Measurements from ENCODE around the gene KCNJ16.

The KCNJ16 gene

DNA sequence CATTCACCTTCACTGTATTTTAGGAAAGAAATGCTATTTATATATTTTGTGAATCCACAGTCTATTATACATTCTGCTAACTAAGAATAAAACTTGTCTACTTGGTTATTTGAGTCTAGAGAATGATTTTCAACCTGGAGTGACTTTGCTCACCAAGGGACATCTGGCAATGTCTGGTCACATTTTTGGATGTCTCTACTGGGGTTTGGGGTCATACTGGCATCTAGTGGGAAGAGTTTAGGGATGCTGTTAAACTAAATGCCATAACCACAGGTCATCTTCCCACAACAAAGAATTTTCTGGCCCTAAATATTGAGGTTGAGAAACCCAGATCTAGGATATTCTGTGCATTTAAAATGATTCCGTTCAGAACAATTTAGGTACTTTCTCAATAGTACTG lies 26.0 kb downstream of the KCNJ16 start:
- TF ChIP-seq TAF1 (IDR thresholded peaks at IDR 0.05; ENCODE audit: borderline replicate concordance, low read depth, low read length) (no peak), POLR2AphosphoS5 (IDR thresholded peaks at IDR 0.05; ENCODE audit: low read depth, low read length) (no peak), POLR2A (IDR thresholded peaks at IDR 0.05; ENCODE audit: low read depth, low read length) (no peak)
- no peak for FAIRE-seq

DNA sequence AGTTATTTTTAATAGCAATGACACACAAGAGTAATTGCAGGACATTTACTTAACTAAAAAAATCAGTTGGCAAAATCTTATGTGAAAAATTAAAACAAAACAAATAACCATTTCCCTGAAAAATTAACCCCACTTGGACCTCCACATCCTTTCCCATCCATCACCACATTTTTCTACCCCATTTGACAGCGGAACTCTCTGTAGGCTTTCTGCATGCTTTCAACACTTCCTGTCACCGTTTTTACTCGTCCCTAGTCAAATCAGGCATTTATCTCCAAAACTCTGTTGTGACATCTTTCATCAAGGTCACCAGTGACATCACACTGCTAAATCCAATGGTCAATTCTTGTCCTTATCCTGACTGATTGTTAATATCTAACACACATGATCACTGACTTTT lies 27.5 kb downstream of the KCNJ16 start:
- no peak for FAIRE-seq
- no peak for DNase-seq (ENCODE audit: insufficient read length)
- TF ChIP-seq POLR2A (IDR thresholded peaks at IDR 0.05; ENCODE audit: low read depth, low read length), result no peak
- TF ChIP-seq POLR2AphosphoS5 (IDR thresholded peaks at IDR 0.05; ENCODE audit: low read depth, low read length), result no peak
- TF ChIP-seq TAF1 (IDR thresholded peaks at IDR 0.05; ENCODE audit: borderline replicate concordance, low read depth, low read length), result no peak

More for the DNA sequence above, 26.0 kb downstream of the KCNJ16 start:
- DNase-seq (ENCODE audit: insufficient read length), result no peak

DNA sequence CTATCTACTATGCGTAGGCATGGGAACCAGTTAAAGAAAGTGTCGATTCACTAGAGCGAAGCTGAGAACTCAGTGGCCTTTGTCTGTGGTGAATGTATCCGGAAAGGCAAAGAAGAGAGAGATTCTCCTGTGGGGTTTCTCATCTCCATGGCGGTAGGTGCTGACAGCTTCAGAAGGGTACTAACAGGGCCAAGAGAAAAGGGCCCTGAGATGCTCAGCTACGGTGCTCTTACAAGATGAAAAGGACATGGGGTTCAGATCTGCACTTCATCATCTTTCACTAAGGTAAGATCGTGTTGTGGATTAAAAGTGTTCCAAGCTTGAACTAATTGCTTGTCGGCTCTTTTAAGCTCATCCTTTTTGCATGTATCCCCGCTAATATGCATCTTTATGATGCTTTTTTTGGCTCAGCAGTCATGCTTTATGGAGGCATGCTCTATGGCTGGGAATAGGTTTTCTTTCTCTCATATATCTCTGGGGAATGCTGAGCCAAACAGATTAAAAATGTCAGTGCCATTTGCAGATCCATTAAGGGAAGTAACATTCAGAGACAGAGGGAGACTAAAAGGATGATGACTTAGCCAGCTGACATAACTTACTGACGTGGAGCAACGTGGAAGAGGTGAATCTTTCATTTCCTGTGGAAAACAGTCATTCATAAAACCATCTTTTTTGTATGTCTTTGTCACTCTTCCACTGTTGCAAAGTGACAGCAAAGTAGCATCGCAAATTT lies 29.9 kb downstream of the KCNJ16 start:
- DNase-seq (ENCODE audit: insufficient read length), result no peak
- TF ChIP-seq POLR2A (IDR thresholded peaks at IDR 0.05; ENCODE audit: low read depth, low read length) (no peak), POLR2AphosphoS5 (IDR thresholded peaks at IDR 0.05; ENCODE audit: low read depth, low read length) (no peak), TAF1 (IDR thresholded peaks at IDR 0.05; ENCODE audit: borderline replicate concordance, low read depth, low read length) (no peak)

DNA sequence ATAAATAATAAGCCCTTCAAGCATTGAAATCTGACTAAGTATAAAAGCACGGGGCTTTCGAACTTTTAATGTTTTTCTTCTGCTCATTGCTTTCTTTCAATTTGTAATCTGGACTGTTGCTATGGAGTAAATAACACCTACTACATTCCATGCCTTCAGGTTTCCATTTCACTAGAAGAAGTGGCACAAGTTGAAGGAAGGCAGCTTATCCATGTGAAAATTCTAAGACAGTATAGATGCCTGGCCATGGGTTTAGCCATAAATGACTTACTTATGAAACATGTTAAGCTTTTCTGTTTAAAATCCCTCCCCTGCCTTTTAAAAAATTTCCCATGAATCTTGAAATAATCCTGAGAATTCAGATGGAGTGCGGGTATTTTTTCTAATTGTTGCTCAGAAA lies 30.6 kb downstream of the KCNJ16 start:
- FAIRE-seq (no peak), DNase-seq (ENCODE audit: insufficient read length) (no peak)
- TF ChIP-seq TAF1 (IDR thresholded peaks at IDR 0.05; ENCODE audit: borderline replicate concordance, low read depth, low read length), result no peak
- TF ChIP-seq POLR2A (IDR thresholded peaks at IDR 0.05; ENCODE audit: low read depth, low read length), result no peak
- no peak for TF ChIP-seq POLR2AphosphoS5 (IDR thresholded peaks at IDR 0.05; ENCODE audit: low read depth, low read length)

More for the DNA sequence above, 29.9 kb downstream of the KCNJ16 start:
- FAIRE-seq, result no peak

DNA sequence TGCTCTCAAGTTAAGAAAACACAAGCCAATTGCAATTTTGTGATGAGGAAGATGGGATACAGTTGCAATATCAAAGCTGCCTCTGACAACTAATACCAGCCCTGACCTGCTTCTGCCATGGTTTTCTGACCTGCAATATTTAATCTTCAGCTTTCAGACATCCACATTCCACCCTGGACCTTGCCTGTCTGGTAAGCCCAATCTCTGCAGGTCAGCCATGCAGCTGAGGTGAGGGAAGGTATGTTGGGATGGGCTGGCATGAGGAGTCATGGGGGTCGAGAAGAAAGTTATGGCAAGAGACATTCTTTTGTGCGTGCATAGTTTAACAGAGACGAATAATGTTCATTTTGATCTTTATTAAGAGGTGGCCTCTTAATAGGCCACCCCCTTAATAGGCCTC lies 31.5 kb downstream of the KCNJ16 start:
- TF ChIP-seq POLR2A (IDR thresholded peaks at IDR 0.05; ENCODE audit: low read depth, low read length) (no peak), TAF1 (IDR thresholded peaks at IDR 0.05; ENCODE audit: borderline replicate concordance, low read depth, low read length) (no peak), POLR2AphosphoS5 (IDR thresholded peaks at IDR 0.05; ENCODE audit: low read depth, low read length) (no peak)
- no peak for FAIRE-seq

DNA sequence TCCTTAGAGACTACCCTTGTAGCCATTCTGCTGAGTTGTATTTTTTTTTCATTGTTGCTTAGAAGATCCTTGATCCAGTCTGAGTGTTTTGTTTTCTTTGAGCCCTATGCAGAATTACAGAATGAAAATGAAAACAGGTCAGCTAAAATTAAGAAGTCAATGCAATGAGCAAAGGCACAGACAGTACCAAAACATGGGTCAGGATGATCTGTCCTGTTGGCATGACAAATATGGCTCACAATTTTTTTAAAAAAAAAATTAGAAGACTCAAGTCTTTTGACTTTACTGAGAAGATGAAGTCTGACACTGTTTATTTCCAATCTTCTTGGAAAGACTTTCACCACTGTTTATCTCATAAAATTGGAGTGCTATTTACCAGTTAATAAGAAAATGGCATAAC lies 32.4 kb downstream of the KCNJ16 start:
- TF ChIP-seq TAF1 (IDR thresholded peaks at IDR 0.05; ENCODE audit: borderline replicate concordance, low read depth, low read length) (no peak), POLR2A (IDR thresholded peaks at IDR 0.05; ENCODE audit: low read depth, low read length) (no peak), POLR2AphosphoS5 (IDR thresholded peaks at IDR 0.05; ENCODE audit: low read depth, low read length) (no peak)
- no peak for DNase-seq (ENCODE audit: insufficient read length)
- FAIRE-seq, result no peak

More for the DNA sequence above, 31.5 kb downstream of the KCNJ16 start:
- DNase-seq (ENCODE audit: insufficient read length), result no peak

DNA sequence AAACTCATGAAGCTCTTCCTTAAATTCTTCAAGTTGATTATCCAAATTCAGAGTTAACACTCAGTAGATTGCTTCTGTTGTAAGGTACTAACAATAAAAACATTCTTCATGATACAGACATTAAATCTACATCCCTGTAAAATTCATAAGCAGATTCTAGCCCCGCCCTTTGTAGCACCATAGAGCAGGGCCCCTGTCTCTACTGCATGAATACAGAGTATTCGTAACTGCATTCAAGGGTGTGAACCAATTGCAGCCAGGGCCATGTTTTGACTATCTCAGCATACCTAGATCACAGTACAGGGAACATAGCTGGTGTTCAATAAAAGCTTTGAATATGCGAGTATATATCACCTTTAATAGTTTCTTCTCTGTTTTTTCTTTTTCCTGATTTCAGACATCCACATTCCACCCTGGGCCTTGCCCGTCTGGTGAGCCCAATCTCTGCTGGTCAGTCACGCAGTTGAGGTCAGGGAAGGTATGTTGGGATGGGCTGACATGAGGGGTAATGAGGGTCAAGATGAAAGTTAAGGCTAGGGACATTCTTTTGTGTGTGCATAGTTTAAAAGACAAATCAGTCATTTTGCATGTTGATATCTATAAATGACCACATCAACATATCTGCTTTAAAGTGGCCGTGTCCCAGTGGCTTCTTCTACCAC lies 33.0 kb downstream of the KCNJ16 start:
- DNase-seq (ENCODE audit: insufficient read length) (no peak), FAIRE-seq (no peak)
- TF ChIP-seq TAF1 (IDR thresholded peaks at IDR 0.05; ENCODE audit: borderline replicate concordance, low read depth, low read length) (no peak), POLR2A (IDR thresholded peaks at IDR 0.05; ENCODE audit: low read depth, low read length) (no peak), POLR2AphosphoS5 (IDR thresholded peaks at IDR 0.05; ENCODE audit: low read depth, low read length) (no peak)

DNA sequence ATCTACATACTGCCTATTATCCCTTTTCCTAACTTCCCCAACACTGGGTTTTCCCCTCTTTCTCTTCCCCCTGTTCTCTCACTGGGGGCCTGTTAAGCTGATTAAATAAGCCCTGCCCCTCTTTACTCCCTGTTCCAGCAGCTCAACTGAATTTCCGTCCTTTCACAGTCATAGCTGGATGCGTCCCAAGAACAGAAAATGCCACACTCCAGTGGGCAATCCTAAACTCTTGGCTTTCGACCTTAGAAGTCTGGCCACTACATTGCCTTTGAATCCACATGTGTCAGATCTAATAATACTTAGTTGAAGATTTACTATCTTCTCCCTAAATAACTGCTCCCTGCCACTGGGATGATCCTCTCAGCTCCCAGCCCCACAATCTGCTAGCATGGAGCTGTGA lies 34.5 kb downstream of the KCNJ16 start:
- DNase-seq (ENCODE audit: insufficient read length) (no peak), FAIRE-seq (no peak)
- TF ChIP-seq POLR2AphosphoS5 (IDR thresholded peaks at IDR 0.05; ENCODE audit: low read depth, low read length) (no peak), TAF1 (IDR thresholded peaks at IDR 0.05; ENCODE audit: borderline replicate concordance, low read depth, low read length) (no peak), POLR2A (IDR thresholded peaks at IDR 0.05; ENCODE audit: low read depth, low read length) (no peak)

DNA sequence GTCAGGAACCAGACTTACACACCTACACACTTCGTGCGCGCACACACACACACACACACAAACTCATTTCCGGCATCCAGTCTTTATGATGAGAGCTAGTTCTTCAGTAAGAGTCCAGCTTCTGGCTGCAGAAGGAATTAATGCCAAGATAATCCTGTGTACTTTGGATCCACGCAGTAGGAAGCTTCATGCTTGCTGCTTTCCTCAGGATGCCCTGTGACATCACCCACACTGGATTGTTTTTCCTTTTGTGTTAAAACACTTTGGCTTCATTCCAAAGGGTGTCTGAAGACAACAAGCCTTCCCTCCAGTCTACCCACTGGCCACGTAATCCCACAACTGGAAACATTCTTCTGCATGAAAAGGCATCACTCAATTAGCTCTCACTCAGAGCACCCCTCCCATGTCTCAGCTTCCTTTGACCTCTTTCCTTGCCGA lies 35.4 kb downstream of the KCNJ16 start:
- FAIRE-seq, result no peak
- no peak for DNase-seq (ENCODE audit: insufficient read length)

DNA sequence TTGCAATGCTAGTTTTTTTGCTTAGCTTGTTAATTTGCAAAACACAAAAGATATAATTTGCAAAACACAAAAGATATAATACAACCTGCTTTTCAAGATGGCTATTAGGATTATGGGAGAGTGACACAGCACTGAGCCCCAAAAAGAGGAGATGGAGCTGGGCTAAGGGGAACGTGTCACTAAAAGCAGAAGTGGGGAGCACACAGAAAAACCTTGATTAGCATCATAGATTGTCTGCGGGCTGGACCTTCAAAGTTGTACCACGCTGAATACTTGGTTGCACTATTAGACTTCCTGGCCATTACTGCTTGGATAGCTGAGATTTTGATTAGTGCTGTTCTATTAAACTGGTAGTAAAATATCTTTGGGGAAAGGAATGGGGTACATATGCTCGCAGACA lies 36.2 kb downstream of the KCNJ16 start:
- no peak for DNase-seq (ENCODE audit: insufficient read length)
- no peak for FAIRE-seq
- no peak for TF ChIP-seq POLR2A (IDR thresholded peaks at IDR 0.05; ENCODE audit: low read depth, low read length)
- TF ChIP-seq TAF1 (IDR thresholded peaks at IDR 0.05; ENCODE audit: borderline replicate concordance, low read depth, low read length), result no peak
- no peak for TF ChIP-seq POLR2AphosphoS5 (IDR thresholded peaks at IDR 0.05; ENCODE audit: low read depth, low read length)

More for the DNA sequence above, 35.4 kb downstream of the KCNJ16 start:
- TF ChIP-seq POLR2A (IDR thresholded peaks at IDR 0.05; ENCODE audit: low read depth, low read length), result no peak
- no peak for TF ChIP-seq TAF1 (IDR thresholded peaks at IDR 0.05; ENCODE audit: borderline replicate concordance, low read depth, low read length)
- TF ChIP-seq POLR2AphosphoS5 (IDR thresholded peaks at IDR 0.05; ENCODE audit: low read depth, low read length), result no peak

DNA sequence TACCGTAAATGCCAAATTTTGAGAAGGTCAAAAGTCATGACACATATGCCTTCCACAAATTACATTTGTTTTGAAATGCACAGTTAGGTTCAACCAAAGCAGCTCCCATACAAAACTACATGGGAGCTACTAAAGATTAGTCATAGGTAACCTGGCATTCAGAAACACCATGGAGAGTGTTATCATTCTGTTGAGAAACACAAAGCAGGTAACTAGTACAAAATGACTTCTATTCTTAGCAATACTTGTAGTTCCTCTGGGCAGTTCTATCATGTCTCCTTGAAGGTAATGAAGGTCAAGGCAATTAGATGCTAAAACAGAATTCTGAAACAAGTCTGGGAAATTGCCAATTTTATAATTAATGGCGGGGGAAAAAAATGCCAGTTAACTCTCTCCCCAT lies 39.4 kb downstream of the KCNJ16 start:
- no peak for TF ChIP-seq TAF1 (IDR thresholded peaks at IDR 0.05; ENCODE audit: borderline replicate concordance, low read depth, low read length)
- no peak for TF ChIP-seq POLR2AphosphoS5 (IDR thresholded peaks at IDR 0.05; ENCODE audit: low read depth, low read length)
- no peak for TF ChIP-seq POLR2A (IDR thresholded peaks at IDR 0.05; ENCODE audit: low read depth, low read length)
- DNase-seq (ENCODE audit: insufficient read length) (no peak), FAIRE-seq (no peak)

DNA sequence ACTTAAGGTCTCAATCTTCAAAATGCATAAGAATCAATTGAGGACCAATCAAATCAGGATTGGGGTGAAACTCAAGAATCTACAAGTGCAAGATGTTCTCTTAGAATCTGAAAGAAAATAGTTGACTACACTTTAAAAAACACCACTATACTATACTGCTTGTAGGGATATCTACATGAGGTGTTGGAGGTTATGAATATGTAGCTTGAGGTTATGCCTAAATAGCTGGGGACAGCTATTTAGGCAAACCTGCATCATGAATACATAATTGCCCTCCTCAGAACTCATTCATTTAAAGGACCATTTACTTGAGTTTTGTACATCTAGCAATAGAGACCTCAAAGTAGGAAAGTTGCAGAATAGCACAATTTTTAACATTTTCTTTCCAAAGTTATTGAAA lies 40.1 kb downstream of the KCNJ16 start:
- TF ChIP-seq POLR2AphosphoS5 (IDR thresholded peaks at IDR 0.05; ENCODE audit: low read depth, low read length) (no peak), POLR2A (IDR thresholded peaks at IDR 0.05; ENCODE audit: low read depth, low read length) (no peak), TAF1 (IDR thresholded peaks at IDR 0.05; ENCODE audit: borderline replicate concordance, low read depth, low read length) (no peak)
- DNase-seq (ENCODE audit: insufficient read length) (no peak), FAIRE-seq (no peak)
